Keratinocyte (primary cell): Measurements from ENCODE around the gene COPS3. TPM values are rescaled to one million over a fixed set of nuclear protein-coding genes. Genes with fewer than 3 reads are reported as not detected.

Experiments
- DNase-seq: peaks from one replicate; pipeline ENCODE4 v3.0.0-alpha.2; 2011; ENCODE audit warnings: low read depth, missing footprints, low spot score
- FAIRE-seq: peaks from 2 replicates; lab custom pipeline; 2011; peaks lifted over from hg19 to GRCh38; lab: Jason Lieb, UNC
- H2AFZ ChIP-seq: 2 replicates; pipeline ENCODE4 v1.6.0; 2012; ENCODE audit warnings: low read length, control low read depth, inconsistent platforms; ENCODE audit not compliant: control insufficient read depth
- H3K27ac ChIP-seq: 2 replicates; pipeline ENCODE4 v1.5.1; 2011; ENCODE audit warnings: low read length; ENCODE audit not compliant: control insufficient read depth, insufficient read depth
- H3K27me3 ChIP-seq: 3 replicates; pipeline ENCODE4 v1.6.0; 2011; ENCODE audit warnings: low read length; ENCODE audit not compliant: control insufficient read depth, insufficient read depth; ENCODE audit errors: extremely low read depth
- H3K36me3 ChIP-seq, 2 experiments: 2 replicates in 1 of 2; 3 replicates in 1 of 2; pipeline ENCODE4 v1.5.1; 2011; ENCODE audit warnings: low read length in 2 of 2, mild to moderate bottlenecking in 1 of 2; ENCODE audit not compliant: control insufficient read depth in 2 of 2, insufficient read depth in 2 of 2; ENCODE audit errors: extremely low read depth in 1 of 2
- H3K4me1 ChIP-seq: 3 replicates; pipeline ENCODE4 v1.5.1; 2011; ENCODE audit warnings: low read length; ENCODE audit not compliant: control insufficient read depth, insufficient read depth; ENCODE audit errors: extremely low read depth
- H3K4me2 ChIP-seq: 3 replicates; pipeline ENCODE4 v1.6.0; 2011; ENCODE audit warnings: low read depth, low read length; ENCODE audit not compliant: control insufficient read depth, insufficient read depth; ENCODE audit errors: extremely low read depth
- H3K4me3 ChIP-seq, 3 experiments: fragments of 200-600 bp in 1 of 3; sonication (generic) in 1 of 3; 2 replicates in 2 of 3; 3 replicates in 1 of 3; pipeline ENCODE4 v1.5.1; 2011 to 2016; ENCODE audit warnings: low read length in 3 of 3, mild to moderate bottlenecking in 3 of 3, control low read depth in 2 of 3, inconsistent platforms in 1 of 3, low read depth in 1 of 3, mixed read lengths in 1 of 3, mixed run types in 1 of 3, moderate library complexity in 1 of 3; ENCODE audit not compliant: control insufficient read depth in 2 of 3, insufficient read depth in 2 of 3; ENCODE audit errors: extremely low read depth in 1 of 3
- H3K79me2 ChIP-seq: 2 replicates; pipeline ENCODE4 v1.6.0; 2012; ENCODE audit warnings: low read length; ENCODE audit not compliant: control insufficient read depth, insufficient read depth
- H3K9ac ChIP-seq: 3 replicates; pipeline ENCODE4 v1.6.0; 2011; ENCODE audit warnings: low read length; ENCODE audit not compliant: control insufficient read depth, insufficient read depth; ENCODE audit errors: extremely low read depth
- H3K9me1 ChIP-seq: 3 replicates; pipeline ENCODE4 v1.6.0; 2011; ENCODE audit warnings: low read length; ENCODE audit not compliant: control insufficient read depth, insufficient read depth; ENCODE audit errors: extremely low read depth
- H3K9me3 ChIP-seq: 2 replicates; pipeline ENCODE4 v1.5.1; 2012; ENCODE audit warnings: low read depth, low read length; ENCODE audit not compliant: control insufficient read depth
- H4K20me1 ChIP-seq: 3 replicates; pipeline ENCODE4 v1.6.0; 2011; ENCODE audit warnings: low read length; ENCODE audit not compliant: control insufficient read depth, insufficient read depth; ENCODE audit errors: extremely low read depth
- CTCF ChIP-seq, 3 experiments: IDR thresholded peaks in 1 of 3; conservative IDR thresholded peaks in 1 of 3; optimal IDR thresholded peaks in 1 of 3; 2 replicates in 2 of 3; 3 replicates in 1 of 3; pipeline versions ENCODE3 to v1.5.1; 2011; ENCODE audit warnings: low read length in 3 of 3, mild to moderate bottlenecking in 3 of 3, moderate library complexity in 2 of 3, control low read depth in 1 of 3, inconsistent platforms in 1 of 3; ENCODE audit not compliant: insufficient read depth in 2 of 3; ENCODE audit errors: extremely low read depth in 1 of 3
- EZH2 ChIP-seq: IDR thresholded peaks from one replicate; pipeline ENCODE4 v1.6.1; 2012; ENCODE audit warnings: inconsistent platforms, mild to moderate bottlenecking, low read length, moderate library complexity
- dilution Hi-C: fragments of 300-500 bp; cut with MboI; formaldehyde crosslinking; loops from one replicate; pipeline ENCODE4 v1.7.0; 2020; ENCODE audit warnings: low sequenced_read_pairs; ENCODE audit not compliant: extremely low pct_ligation_motif_present
- polyA plus RNA-seq, 5 experiments: library from polyadenylated mRNA; depleted of rRNA in 3 of 5; stranded (reverse) in 3 of 5; stranded (forward) in 1 of 5; unstranded in 1 of 5; fragments of >200 nt; gene quantifications; 1 replicate in 1 of 5; 2 replicates in 3 of 5; 3 replicates in 1 of 5; pipeline versions ENCODE4 v1.2.1 to v1.2.3, GENCODE V29; 2011 to 2012; ENCODE audit warnings: missing spikeins in 2 of 5, low read depth in 1 of 5, low replicate concordance in 1 of 5

The COPS3 gene
- polyA plus RNA-seq, 1 donor (not counting 4 experiments of a cell fraction or from before 2014, with no cell fraction given) = 89.7 TPM

GRCh38 chr17:17201907-17202306 lies 79.1 kb downstream of the COPS3 start:
- H3K79me2 ChIP-seq = no peaks in the 10 kb centered on the region
- dilution Hi-C loops = no loop called here
- no peak for DNase-seq
- peaks cover 21% of the 10 kb centered on the region for H3K4me1 ChIP-seq
- peaks cover 0 to 1% of the 10 kb centered on the region in 2 experiments for H3K36me3 ChIP-seq
- no peaks in the 10 kb centered on the region for H3K27me3 ChIP-seq
- no peak for TF ChIP-seq CTCF (optimal IDR thresholded peaks at IDR 0.05 in 1 of 3, IDR thresholded peaks at IDR 0.05 in 1 of 3, conservative IDR thresholded peaks at IDR 0.05 in 1 of 3; ENCODE audit: extremely low read depth in 1 of 3, insufficient read depth in 2 of 3, low read length in 3 of 3)
- no peak for TF ChIP-seq EZH2
- no peak overlapping the region for H3K27ac ChIP-seq
- no peaks in the 10 kb centered on the region for H3K9me1 ChIP-seq
- H3K4me3 ChIP-seq = no peak overlapping the region
- H4K20me1 ChIP-seq = no peaks in the 10 kb centered on the region
- FAIRE-seq = no peak
- H3K9me3 ChIP-seq = no peaks in the 10 kb centered on the region
- no peak overlapping the region for H3K9ac ChIP-seq
- no peak overlapping the region for H3K4me2 ChIP-seq
- H2AFZ ChIP-seq = no peak overlapping the region

- H3K27ac ChIP-seq = no peak overlapping the region
- H3K9me1 ChIP-seq = no peaks in the 10 kb centered on the region
- H3K79me2 ChIP-seq = no peaks in the 10 kb centered on the region
- FAIRE-seq (no peak), DNase-seq (no peak)
- H3K27me3 ChIP-seq = no peaks in the 10 kb centered on the region
- no peaks in the 10 kb centered on the region for H4K20me1 ChIP-seq
- peaks cover 19% of the 10 kb centered on the region for H3K4me1 ChIP-seq
- H3K9ac ChIP-seq = no peak overlapping the region
- dilution Hi-C loops = no loop called here
- H3K36me3 ChIP-seq = peaks cover 0 to 1% of the 10 kb centered on the region in 2 experiments
- H2AFZ ChIP-seq = no peak overlapping the region
- no peak for TF ChIP-seq CTCF (optimal IDR thresholded peaks at IDR 0.05 in 1 of 3, IDR thresholded peaks at IDR 0.05 in 1 of 3, conservative IDR thresholded peaks at IDR 0.05 in 1 of 3; ENCODE audit: extremely low read depth in 1 of 3, insufficient read depth in 2 of 3, low read length in 3 of 3)
- no peak for TF ChIP-seq EZH2
- no peak overlapping the region for H3K4me2 ChIP-seq
- no peak overlapping the region for H3K4me3 ChIP-seq
- H3K9me3 ChIP-seq = no peaks in the 10 kb centered on the region
These were observed 79.8 kb downstream of the COPS3 start for GRCh38 chr17:17201271-17201670.
